Neural progenitor cell (in vitro differentiated cells): Measurements from ENCODE around the gene BMP7.

Experiments
- CTCF ChIP-seq: fragments of 200-600 bp; sonication (generic); IDR thresholded peaks from 2 replicates; pipeline ENCODE4 v1.5.1; 2017; ENCODE audit warnings: antibody characterized with exemption, mild to moderate bottlenecking
- EZH2phosphoT487 ChIP-seq: fragments of 200-600 bp; sonication (generic); IDR thresholded peaks from 2 replicates; pipeline ENCODE4 v1.6.1; 2017; ENCODE audit warnings: antibody characterized with exemption

DNA sequence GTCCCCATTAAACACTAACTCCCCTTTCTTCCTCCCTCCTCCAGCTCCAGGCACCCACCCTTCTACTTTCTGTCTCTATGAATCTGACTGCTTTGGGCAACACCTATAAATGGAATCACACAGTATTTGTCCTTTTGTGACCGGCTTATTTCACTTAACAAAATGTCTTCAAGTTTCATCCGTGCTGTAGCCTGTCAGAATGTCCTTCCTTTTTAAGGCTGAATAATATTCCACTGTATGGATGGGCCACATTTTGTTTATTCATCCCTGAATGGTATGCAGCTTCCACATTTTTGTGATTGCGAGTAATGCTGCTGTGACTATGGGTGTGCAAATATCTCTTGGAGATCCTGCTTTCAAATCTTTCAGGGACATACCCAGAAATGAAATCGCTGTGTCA, 28.4 kb downstream of the BMP7 start:
- no peak for TF ChIP-seq CTCF
- no peak for TF ChIP-seq EZH2phosphoT487
